SU-DHL-6 (cell line): ENCODE measurements around the gene ERI2.

ENCODE experiments used
- EZH2phosphoT487 ChIP-seq: fragments of 200-600 bp; sonication (generic), shearing (Covaris generic); conservative IDR thresholded peaks from 2 replicates; pipeline ENCODE4 v1.6.1; 2018; ENCODE audit warnings: mild to moderate bottlenecking, antibody characterized with exemption, low read length, moderate library complexity, mixed read lengths
- TF ChIP-seq, protein P1 (sequence below): fragments of 200-600 bp; sonication (generic); IDR thresholded peaks from one replicate; pipeline ENCODE4 v1.5.1; 2017; ENCODE audit warnings: antibody characterized with exemption, mild to moderate bottlenecking, low read length, moderate library complexity; ENCODE audit not compliant: insufficient read depth, poor library complexity, severe bottlenecking

DNA sequence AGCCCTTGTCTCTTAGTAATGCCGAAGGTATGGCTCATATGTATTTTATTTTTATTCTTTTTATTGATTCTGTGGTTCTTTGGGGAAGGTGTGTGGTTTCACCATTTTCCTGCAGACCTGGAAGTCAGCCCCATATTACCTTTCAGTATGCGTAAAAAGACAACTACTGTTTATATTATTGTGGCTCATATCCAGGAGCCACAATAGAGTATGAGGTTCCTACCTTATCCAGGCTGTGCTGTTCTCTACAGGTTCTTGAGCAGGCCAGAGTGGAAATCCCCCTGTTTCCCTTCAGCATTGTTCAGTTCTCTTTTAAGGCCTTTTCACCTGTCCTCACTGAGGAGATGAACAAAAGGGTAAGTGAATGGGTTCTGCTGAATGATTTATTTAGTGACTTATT, 33.2 kb upstream of the ERI2 start:
- TF ChIP-seq, protein P1, sequence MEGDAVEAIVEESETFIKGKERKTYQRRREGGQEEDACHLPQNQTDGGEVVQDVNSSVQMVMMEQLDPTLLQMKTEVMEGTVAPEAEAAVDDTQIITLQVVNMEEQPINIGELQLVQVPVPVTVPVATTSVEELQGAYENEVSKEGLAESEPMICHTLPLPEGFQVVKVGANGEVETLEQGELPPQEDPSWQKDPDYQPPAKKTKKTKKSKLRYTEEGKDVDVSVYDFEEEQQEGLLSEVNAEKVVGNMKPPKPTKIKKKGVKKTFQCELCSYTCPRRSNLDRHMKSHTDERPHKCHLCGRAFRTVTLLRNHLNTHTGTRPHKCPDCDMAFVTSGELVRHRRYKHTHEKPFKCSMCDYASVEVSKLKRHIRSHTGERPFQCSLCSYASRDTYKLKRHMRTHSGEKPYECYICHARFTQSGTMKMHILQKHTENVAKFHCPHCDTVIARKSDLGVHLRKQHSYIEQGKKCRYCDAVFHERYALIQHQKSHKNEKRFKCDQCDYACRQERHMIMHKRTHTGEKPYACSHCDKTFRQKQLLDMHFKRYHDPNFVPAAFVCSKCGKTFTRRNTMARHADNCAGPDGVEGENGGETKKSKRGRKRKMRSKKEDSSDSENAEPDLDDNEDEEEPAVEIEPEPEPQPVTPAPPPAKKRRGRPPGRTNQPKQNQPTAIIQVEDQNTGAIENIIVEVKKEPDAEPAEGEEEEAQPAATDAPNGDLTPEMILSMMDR = no peak
- TF ChIP-seq EZH2phosphoT487 = no peak
